ENCODE results near the gene MRGPRE. TPM values are rescaled to one million over a fixed set of nuclear protein-coding genes. Genes with fewer than 3 reads are reported as not detected.

MRGPRE gene
- total and polyA plus RNA-seq, 4 donors: not detected

DNA sequence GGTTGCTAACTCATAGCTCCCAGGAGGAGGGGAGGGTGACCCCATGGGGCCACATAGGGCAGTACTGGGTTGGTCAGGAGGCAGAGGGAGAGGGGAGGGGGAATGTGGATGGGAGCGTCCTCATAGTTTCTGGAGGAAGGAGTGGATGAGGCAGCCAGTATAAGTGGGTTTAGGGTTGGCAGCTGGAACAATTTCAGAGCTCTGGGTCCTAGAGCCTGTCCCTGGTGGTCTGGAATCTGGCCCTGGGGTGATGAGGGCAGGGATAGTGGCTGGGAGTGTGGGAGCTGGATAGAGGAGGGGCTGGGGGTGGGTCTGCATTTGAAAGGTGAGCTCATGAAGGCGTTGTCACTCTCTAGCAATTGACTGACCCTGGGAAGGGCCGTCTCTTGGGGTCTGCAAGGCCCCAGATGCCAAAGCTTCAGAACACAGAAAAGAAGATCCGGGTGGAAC lies 8.3 kb downstream of the MRGPRE start:
- H3K27ac ChIP-seq (ENCODE audit: low read depth in 1 of 2, low read length in 2 of 2): no peak overlapping the region
- DNase-seq (no peak), ATAC-seq (ENCODE audit: low FRiP score) (no peak)
- no peaks in the 10 kb centered on the region for H3K27me3 ChIP-seq (ENCODE audit: control insufficient read depth in 1 of 2, insufficient read depth in 2 of 2, low read length in 1 of 2)
- no peaks in the 10 kb centered on the region for H3K36me3 ChIP-seq (ENCODE audit: control insufficient read depth in 1 of 2, insufficient read depth in 2 of 2, low read length in 1 of 2)
- no peaks in the 10 kb centered on the region for H3K9me3 ChIP-seq (ENCODE audit: control insufficient read depth, low read length)
- H3K4me3 ChIP-seq (ENCODE audit: low read length in 2 of 2): no peak overlapping the region
- intact Hi-C loops (cut with DNase I): no loop called here
- WGBS, 2 donors: 67 to 69% methylated on average over 4 of the region's 4 CpGs
- H3K4me1 ChIP-seq (ENCODE audit: control insufficient read depth in 1 of 2, insufficient read depth in 2 of 2, low read length in 2 of 2): no peaks in the 10 kb centered on the region

DNA sequence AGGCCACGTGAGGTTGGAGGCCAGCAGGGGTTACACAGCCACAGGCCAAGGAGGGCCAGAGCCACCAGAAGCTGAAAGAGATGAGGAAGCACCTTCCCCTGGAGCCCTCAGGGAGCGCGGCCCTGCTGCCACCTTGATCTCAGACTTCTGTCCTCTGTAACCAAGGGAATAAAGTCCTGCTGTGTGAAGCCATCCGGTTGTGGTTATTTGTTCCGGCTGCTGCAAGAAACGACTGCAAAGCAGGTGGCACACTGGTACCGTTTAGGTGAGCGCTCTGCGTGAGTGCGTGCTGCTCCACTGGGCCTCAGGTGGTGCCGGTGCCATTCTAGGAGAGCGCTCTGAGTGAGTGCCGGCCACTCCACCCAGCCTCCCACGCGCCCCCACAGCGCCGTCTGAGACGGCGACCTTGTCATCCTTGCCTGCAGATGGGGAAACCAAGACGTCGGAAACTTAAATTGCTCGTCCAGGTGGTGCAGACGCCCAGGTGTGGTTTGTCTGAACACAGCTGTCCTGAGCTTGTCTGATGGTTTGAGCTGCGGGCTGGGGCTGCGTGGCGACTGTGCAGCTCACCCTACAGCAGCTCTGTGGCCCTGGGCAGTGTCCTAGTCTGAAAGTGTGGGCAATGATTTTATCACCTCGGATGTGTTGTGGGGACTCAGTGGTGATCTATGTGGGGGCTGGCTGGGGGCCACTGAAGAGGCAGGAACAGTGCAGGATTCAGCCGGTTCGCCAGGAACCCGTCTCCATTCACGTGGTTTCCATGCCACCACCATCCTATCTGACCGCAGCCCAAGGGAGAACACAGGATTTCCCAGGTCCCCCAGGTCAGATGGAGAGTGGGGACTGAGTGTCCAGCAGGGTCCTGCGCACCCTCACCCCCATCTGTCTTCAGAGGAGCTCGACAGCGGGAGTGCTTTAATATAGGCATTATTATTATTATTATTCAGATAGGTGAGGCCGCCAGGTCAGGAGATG lies 9.0 kb downstream of the MRGPRE start:
- intact Hi-C loops (cut with DNase I): no loop called here
- Histone ChIP-seq H3K27ac (ENCODE audit: low read depth in 1 of 2, low read length in 2 of 2) (no peak overlapping the region), H3K4me3 (ENCODE audit: low read length in 2 of 2) (no peak overlapping the region), H3K9me3 (ENCODE audit: control insufficient read depth, low read length) (no peaks in the 10 kb centered on the region), H3K4me1 (ENCODE audit: control insufficient read depth in 1 of 2, insufficient read depth in 2 of 2, low read length in 2 of 2) (no peaks in the 10 kb centered on the region), H3K27me3 (ENCODE audit: control insufficient read depth in 1 of 2, insufficient read depth in 2 of 2, low read length in 1 of 2) (no peaks in the 10 kb centered on the region), H3K36me3 (ENCODE audit: control insufficient read depth in 1 of 2, insufficient read depth in 2 of 2, low read length in 1 of 2) (no peaks in the 10 kb centered on the region)
- peak; percentile 32 to 66 for DNase-seq
- 85 to 86% methylated on average over 36 of the region's 36 CpGs for WGBS, 2 donors
- ATAC-seq (ENCODE audit: low FRiP score): no peak

GRCh38 chr11:3222003-3222855 lies 10.0 kb downstream of the MRGPRE start:
- peak; percentile 45 to 68 for DNase-seq
- no peaks in the 10 kb centered on the region for H3K4me1 ChIP-seq (ENCODE audit: control insufficient read depth in 1 of 2, insufficient read depth in 2 of 2, low read length in 2 of 2)
- no peaks in the 10 kb centered on the region for H3K27me3 ChIP-seq (ENCODE audit: control insufficient read depth in 1 of 2, insufficient read depth in 2 of 2, low read length in 1 of 2)
- no peaks in the 10 kb centered on the region for H3K36me3 ChIP-seq (ENCODE audit: control insufficient read depth in 1 of 2, insufficient read depth in 2 of 2, low read length in 1 of 2)
- H3K9me3 ChIP-seq (ENCODE audit: control insufficient read depth, low read length): no peaks in the 10 kb centered on the region
- 83 to 90% methylated on average over 37 of the region's 37 CpGs for WGBS, 2 donors
- no peak overlapping the region for H3K27ac ChIP-seq (ENCODE audit: low read depth in 1 of 2, low read length in 2 of 2)
- no peak for ATAC-seq (ENCODE audit: low FRiP score)
- intact Hi-C loops (cut with DNase I): no loop called here
- H3K4me3 ChIP-seq (ENCODE audit: low read length in 2 of 2): no peak overlapping the region

- Histone ChIP-seq H3K27ac (ENCODE audit: low read depth in 1 of 2, low read length in 2 of 2) (no peak overlapping the region), H3K4me3 (ENCODE audit: low read length in 2 of 2) (no peak overlapping the region), H3K27me3 (ENCODE audit: control insufficient read depth in 1 of 2, insufficient read depth in 2 of 2, low read length in 1 of 2) (no peaks in the 10 kb centered on the region), H3K36me3 (ENCODE audit: control insufficient read depth in 1 of 2, insufficient read depth in 2 of 2, low read length in 1 of 2) (no peaks in the 10 kb centered on the region), H3K4me1 (ENCODE audit: control insufficient read depth in 1 of 2, insufficient read depth in 2 of 2, low read length in 2 of 2) (no peaks in the 10 kb centered on the region), H3K9me3 (ENCODE audit: control insufficient read depth, low read length) (no peaks in the 10 kb centered on the region)
- intact Hi-C loops (cut with DNase I): no loop called here
- WGBS, 2 donors: 48 to 62% methylated on average over 27 of the region's 27 CpGs
- no peak for ATAC-seq (ENCODE audit: low FRiP score)
- DNase-seq: peak; percentile 30 to 64
These were observed 10.7 kb downstream of the MRGPRE start for GRCh38 chr11:3221408-3222002.

DNA sequence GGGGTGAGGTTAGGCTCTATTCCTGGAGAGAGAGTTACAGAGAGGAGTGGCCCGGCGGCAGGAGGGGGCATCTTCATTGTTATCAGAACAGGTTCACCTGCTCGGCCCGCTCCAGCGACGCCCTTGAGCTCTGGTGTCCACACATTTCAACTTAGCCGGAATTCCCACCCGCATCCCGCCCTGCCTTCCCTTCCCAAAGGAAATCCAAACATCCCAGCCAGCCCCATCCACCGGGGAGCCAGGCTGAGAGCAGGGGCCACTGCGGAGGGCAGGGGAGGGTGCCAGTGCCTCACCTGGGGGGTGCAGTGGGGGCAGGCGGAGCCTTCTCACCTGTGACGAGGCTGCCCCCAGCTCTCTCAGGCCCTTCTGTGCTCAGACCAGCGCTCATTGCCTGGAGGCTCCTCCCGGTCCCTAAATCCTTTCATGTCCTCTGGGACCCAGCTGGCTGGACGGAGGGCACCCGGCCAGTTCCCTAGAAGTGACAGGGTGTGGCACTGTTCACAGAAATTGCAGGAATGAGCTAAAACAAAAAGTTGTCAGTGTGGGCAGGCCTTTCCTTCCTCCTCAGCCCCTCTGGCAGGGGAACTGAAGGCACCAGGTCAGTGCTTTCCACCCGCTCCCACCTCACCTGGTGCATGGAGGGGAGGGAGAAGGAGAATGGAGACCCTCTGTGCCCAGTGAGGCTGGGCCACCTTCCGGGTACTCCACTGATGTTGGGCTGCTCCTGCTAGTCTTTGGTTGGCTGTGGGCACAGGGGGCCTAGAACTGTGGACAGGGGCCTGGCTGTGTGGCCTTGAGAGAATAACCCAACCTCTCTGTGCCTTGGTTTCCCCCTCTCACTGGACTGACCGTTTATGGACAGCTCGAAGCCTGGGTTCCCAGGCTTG lies 11.5 kb downstream of the MRGPRE start:
- DNase-seq (peak; percentile 42 to 74), ATAC-seq (ENCODE audit: low FRiP score) (no peak)
- H3K36me3 ChIP-seq (ENCODE audit: control insufficient read depth in 1 of 2, insufficient read depth in 2 of 2, low read length in 1 of 2): no peaks in the 10 kb centered on the region
- H3K27ac ChIP-seq (ENCODE audit: low read depth in 1 of 2, low read length in 2 of 2): no peak overlapping the region
- no peak overlapping the region for H3K4me3 ChIP-seq (ENCODE audit: low read length in 2 of 2)
- intact Hi-C loops (cut with DNase I): no loop called here
- H3K9me3 ChIP-seq (ENCODE audit: control insufficient read depth, low read length): no peaks in the 10 kb centered on the region
- H3K4me1 ChIP-seq (ENCODE audit: control insufficient read depth in 1 of 2, insufficient read depth in 2 of 2, low read length in 2 of 2): no peaks in the 10 kb centered on the region
- H3K27me3 ChIP-seq (ENCODE audit: control insufficient read depth in 1 of 2, insufficient read depth in 2 of 2, low read length in 1 of 2): no peaks in the 10 kb centered on the region
- WGBS, 2 donors: 52 to 59% methylated on average over 21 of the region's 21 CpGs

- DNase-seq: peak; percentile 35 to 72
- Histone ChIP-seq H3K27me3 (ENCODE audit: control insufficient read depth in 1 of 2, insufficient read depth in 2 of 2, low read length in 1 of 2) (no peaks in the 10 kb centered on the region), H3K36me3 (ENCODE audit: control insufficient read depth in 1 of 2, insufficient read depth in 2 of 2, low read length in 1 of 2) (no peaks in the 10 kb centered on the region), H3K27ac (ENCODE audit: low read depth in 1 of 2, low read length in 2 of 2) (no peak overlapping the region), H3K4me1 (ENCODE audit: control insufficient read depth in 1 of 2, insufficient read depth in 2 of 2, low read length in 2 of 2) (no peaks in the 10 kb centered on the region), H3K4me3 (ENCODE audit: low read length in 2 of 2) (no peak overlapping the region), H3K9me3 (ENCODE audit: control insufficient read depth, low read length) (no peaks in the 10 kb centered on the region)
- ATAC-seq (ENCODE audit: low FRiP score): no peak
- WGBS, 2 donors: 70 to 71% methylated on average over 11 of the region's 11 CpGs
- intact Hi-C loops (cut with DNase I): no loop called here
These were observed 12.1 kb downstream of the MRGPRE start for GRCh38 chr11:3220101-3220500.

- Histone ChIP-seq H3K9me3 (ENCODE audit: control insufficient read depth, low read length) (no peaks in the 10 kb centered on the region), H3K27me3 (ENCODE audit: control insufficient read depth in 1 of 2, insufficient read depth in 2 of 2, low read length in 1 of 2) (no peaks in the 10 kb centered on the region), H3K36me3 (ENCODE audit: control insufficient read depth in 1 of 2, insufficient read depth in 2 of 2, low read length in 1 of 2) (no peaks in the 10 kb centered on the region), H3K4me3 (ENCODE audit: low read length in 2 of 2) (no peak overlapping the region), H3K4me1 (ENCODE audit: control insufficient read depth in 1 of 2, insufficient read depth in 2 of 2, low read length in 2 of 2) (no peaks in the 10 kb centered on the region), H3K27ac (ENCODE audit: low read depth in 1 of 2, low read length in 2 of 2) (no peak overlapping the region)
- intact Hi-C loops (cut with DNase I): loop anchor here (5.0 to 10.0 kb wide), 3 partner anchors 107 to 182 kb away; no protein-coding TSS in a partner anchor
- DNase-seq (peak; percentile 33 to 68), ATAC-seq (ENCODE audit: low FRiP score) (no peak)
- 64 to 66% methylated on average over 14 of the region's 14 CpGs for WGBS, 2 donors
These were observed 12.8 kb downstream of the MRGPRE start for GRCh38 chr11:3219281-3219892.
